ENCODE data around the gene SENP5.
"Not testable (repeated sequence)": the region's sequence is repeated elsewhere in the genome, so short reads cannot be mapped to it uniquely, and the experiment has no call there.

Gene SENP5

DNA sequence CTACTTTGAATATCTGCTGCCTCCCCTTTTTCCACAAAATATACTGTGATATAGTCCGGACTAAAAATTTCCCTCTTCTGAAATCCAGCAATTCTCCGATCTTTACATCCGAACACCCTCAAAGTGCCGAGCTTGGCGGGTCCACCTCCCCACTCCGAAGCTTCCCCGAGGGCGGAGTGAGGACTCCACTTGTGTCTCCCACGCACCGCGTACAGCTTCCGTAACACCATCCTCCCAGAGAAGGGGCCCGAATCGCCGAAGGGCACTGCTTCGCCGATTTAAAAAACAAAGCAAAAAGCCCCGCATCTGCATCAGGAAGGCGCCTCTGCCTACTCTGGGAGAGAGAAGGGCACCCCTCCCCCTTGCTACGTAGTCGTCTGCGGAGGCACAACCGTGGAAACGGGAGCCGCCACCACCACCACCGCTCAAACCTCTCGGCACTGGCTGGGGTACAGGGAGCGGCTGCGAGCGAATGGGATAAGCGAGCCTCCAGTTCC, 74.1 kb downstream of the SENP5 start:
- DNase-seq (ENCODE audit: low read depth in 2 of 2), result no peak

GRCh38 chr3:196942226-196942914, 74.7 kb downstream of the SENP5 start, which contains the start of gene NCBP2:
TSS of gene NCBP2 (minus strand) at chr3:196942528. CDS start at chr3:196942503, 25 bp downstream.
- peak; percentile 92 to 95 for DNase-seq (ENCODE audit: low read depth in 2 of 2)

DNA sequence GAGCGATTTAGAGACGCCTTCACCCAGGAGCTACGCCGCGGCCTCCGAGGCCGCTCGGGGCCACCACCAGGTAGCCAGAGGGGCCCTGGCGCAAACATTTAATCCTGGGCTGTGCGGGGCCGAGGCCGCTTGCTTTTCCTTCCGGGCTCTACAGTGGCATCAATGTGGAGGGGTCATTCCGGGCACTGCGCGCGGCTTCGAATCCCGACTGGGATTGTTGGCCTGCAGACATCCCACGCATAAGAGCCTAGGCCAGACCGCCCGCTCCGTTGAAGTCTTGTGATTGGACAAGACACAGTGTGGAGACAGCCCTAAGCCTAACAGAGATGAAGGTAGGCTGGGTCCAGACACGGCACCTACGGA, 75.2 kb downstream of the SENP5 start:
- no peak for DNase-seq (ENCODE audit: low read depth in 2 of 2)

DNA sequence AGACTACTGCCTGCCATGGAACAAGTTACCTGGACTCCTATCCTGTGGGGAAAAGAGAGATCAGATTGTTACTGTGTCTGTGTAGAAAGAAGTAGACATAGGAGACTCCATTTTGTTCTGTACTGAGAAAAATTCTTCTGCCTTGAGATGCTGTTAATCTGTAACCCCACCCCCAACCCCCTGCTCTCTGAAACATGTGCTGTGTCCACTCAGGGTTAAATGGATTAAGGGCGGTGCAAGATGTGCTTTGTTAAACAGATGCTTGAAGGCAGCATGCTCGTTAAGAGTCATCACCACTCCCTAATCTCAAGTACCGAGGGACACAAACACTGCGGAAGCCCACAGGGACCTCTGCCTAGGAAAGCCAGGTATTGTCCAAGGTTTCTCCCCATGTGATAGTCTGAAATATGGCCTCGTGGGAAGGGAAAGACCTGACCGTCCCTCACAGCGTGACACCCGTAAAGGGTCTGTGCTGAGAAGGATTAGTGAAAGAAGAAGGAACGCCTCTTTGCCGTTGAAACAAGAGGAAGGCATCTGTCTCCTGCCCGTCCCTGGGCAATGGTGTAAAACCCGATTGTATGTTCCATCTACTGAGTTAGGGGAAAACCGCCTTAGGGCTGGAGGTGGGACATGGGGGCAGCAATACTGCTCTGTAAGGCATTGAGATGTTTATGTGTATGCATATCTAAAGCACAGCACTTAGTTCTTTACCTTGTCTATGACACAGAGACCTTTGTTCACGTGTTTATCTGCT, 76.5 kb downstream of the SENP5 start:
- DNase-seq (ENCODE audit: low read depth in 2 of 2), result not testable (repeated sequence)

GRCh38 chr3:196947136-196947859, 79.6 kb downstream of the SENP5 start:
- no peak for DNase-seq (ENCODE audit: low read depth in 2 of 2)

DNA sequence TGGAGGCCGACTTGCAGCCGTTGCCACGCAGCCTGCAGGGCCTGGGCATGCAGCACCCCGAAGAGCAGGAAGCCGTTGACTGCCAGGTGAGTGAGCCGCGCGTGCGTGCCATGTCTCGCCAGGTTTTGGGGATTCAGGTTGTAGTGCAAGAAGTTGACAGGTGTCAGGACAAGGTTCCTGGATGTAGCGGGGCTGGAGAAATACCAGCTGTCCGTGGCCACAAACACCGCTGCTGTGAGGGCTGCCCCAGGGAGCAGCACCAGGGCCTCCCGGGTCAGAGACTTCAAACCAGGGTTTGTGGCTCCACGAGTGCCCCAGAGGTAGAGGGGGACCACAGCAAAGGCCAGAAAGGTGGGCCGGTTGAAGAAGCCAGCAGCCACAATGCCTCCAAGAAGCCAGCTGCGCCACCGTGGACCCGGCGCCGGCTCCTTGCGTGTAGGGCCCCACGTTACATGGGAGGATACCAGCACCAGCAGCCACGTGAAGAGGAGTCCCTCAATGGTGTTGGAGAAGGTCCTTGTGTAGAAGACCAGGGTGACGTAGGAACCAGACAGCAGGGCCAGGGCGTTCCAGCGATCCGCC, 80.2 kb downstream of the SENP5 start:
- DNase-seq (ENCODE audit: low read depth in 2 of 2), result no peak

- no peak for DNase-seq (ENCODE audit: low read depth in 2 of 2)
These were observed 80.9 kb downstream of the SENP5 start for GRCh38 chr3:196948442-196949284.

DNA sequence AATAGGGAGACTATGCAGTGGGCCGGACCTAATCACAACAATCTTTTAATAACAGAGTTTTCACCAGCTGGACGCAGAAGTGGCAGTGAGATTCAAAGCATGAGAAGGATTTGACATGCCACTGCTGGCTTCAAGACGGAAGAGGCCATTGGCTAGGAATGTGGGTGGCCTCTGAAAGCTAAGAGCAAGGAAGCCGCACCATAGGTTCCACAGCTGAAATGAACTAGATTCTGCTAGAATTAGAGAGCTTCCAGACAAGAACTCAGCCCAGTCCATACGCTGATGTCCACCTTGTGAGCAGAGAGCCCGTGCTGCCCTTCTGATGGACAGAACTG, 81.5 kb downstream of the SENP5 start:
- no peak for DNase-seq (ENCODE audit: low read depth in 2 of 2)

- DNase-seq (ENCODE audit: low read depth in 2 of 2), result no peak
These were observed 82.0 kb downstream of the SENP5 start for GRCh38 chr3:196949750-196950149.

DNA sequence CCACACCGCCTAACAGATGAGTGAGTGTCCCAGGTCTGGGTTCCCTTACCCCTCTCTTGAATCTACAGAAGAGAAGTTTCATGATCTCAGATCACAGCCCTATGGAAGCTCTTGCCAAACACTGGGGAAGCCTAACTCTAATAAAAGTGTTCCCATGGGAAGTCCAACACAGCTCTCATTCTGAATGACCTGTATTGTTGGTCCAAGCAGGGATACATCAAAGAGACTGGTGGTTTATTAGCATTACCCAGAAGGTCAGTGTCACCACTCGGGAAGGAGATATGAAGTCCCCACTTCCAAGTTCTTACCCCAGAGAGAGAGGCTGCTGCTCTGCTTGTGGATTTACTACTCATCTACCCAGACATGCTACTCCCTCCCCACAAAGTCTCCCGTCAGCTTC, 83.7 kb downstream of the SENP5 start:
- no peak for DNase-seq (ENCODE audit: low read depth in 2 of 2)

DNA sequence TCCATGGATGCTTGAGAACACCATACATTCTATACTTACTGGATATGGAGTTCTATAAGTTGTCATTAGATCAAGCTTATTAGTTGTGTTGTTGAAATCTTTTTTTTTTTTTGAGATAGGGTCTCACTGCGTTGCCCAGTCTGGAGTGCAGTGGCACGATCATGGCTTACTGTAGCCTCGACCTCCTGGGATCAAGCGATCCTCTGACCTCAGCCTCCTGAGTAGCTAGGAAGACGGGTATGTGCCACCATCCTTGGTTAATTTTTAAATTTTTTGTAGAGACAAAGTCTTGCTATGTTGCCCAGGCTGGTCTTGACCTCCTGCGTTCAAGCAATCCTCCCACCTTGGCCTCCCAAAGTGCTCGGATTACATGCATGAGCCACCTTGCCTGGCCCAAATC, 87.1 kb downstream of the SENP5 start:
- DNase-seq (ENCODE audit: low read depth in 2 of 2), result no peak

- no peak for DNase-seq (ENCODE audit: low read depth in 2 of 2)
These were observed 94.6 kb downstream of the SENP5 start for GRCh38 chr3:196962108-196962929.

- DNase-seq (ENCODE audit: low read depth in 2 of 2), result no peak
These were observed 95.4 kb downstream of the SENP5 start for GRCh38 chr3:196962930-196963630.

GRCh38 chr3:196963631-196963953, 95.9 kb downstream of the SENP5 start:
- DNase-seq (ENCODE audit: low read depth in 2 of 2), result no peak

DNA sequence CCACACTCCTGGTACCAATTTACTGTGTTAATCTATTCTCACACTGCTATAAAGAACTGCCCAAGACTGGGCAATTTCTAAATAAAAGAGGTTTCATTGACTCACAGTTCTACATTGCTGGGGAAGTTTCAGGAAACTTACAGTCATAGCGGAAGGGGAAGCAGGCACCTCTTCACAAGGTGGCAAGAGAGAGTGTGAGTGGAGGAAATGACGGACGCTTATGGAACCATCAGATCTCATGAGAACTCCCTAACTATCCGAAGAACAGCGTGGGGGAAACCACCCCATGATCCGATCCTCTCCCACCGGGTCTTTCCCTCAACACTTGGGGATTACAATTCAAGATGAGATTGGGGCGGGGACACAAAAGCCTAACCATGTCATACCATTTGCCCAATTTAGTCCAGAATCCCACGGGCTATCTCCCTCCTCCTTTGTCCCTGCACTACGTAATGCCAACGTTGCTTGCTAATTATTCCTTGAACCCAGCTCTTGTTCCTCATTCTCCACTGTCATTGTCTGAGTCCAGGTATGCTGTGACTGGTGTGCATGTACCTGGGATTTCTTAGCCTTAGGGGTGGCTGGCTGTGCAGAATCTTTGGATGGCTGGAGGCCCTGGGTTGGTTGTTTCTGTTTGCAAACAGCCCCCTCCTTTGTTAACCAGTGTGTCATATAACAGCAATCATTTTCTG, 97.5 kb downstream of the SENP5 start:
- DNase-seq (ENCODE audit: low read depth in 2 of 2), result no peak

- DNase-seq (ENCODE audit: low read depth in 2 of 2), result no peak
These were observed 98.1 kb downstream of the SENP5 start for GRCh38 chr3:196965804-196966173.

GRCh38 chr3:196966526-196967401, 99.0 kb downstream of the SENP5 start:
- no peak for DNase-seq (ENCODE audit: low read depth in 2 of 2)

GRCh38 chr3:196967412-196968232, 99.9 kb downstream of the SENP5 start:
- DNase-seq (ENCODE audit: low read depth in 2 of 2), result no peak

Data from fibroblast of skin of left biceps (primary cell).